ENCODE data around the gene CD320. TPM values are rescaled to one million over a fixed set of nuclear protein-coding genes. Genes with fewer than 3 reads are reported as not detected.
"Not testable (repeated sequence)": the region's sequence is repeated elsewhere in the genome, so short reads cannot be mapped to it uniquely, and the experiment has no call there.

Gene CD320
- total RNA-seq, 1 donor: 40.1 TPM

GRCh38 chr19:8342684-8343482, 34.7 kb upstream of the CD320 start, which contains the start of gene KANK3:
KANK3 (minus strand) TSS chr19:8343262; CDS start chr19:8337828, 5,434 bp downstream.
- H3K4me3 ChIP-seq (ENCODE audit: low read depth, low read length): peak within 1 kb of the TSS; percentile 37
- no peak for TF ChIP-seq CTCF (IDR thresholded peaks at IDR 0.05; ENCODE audit: insufficient read depth, low read length)
- DNase-seq (ENCODE audit: low read depth): peak; percentile 87

GRCh38 chr19:8342316-8342683, 34.1 kb upstream of the CD320 start:
- H3K4me3 ChIP-seq (ENCODE audit: low read depth, low read length): no peak overlapping the region
- no peak for TF ChIP-seq CTCF (IDR thresholded peaks at IDR 0.05; ENCODE audit: insufficient read depth, low read length)

GRCh38 chr19:8341504-8341903, 33.3 kb upstream of the CD320 start:
- DNase-seq (ENCODE audit: low read depth); H3K4me3 ChIP-seq (ENCODE audit: low read depth, low read length): not testable (repeated sequence)

More at GRCh38 chr19:8342316-8342683, 34.1 kb upstream of the CD320 start:
- DNase-seq (ENCODE audit: low read depth): no peak

- no peak for DNase-seq (ENCODE audit: low read depth)
- no peak overlapping the region for H3K4me3 ChIP-seq (ENCODE audit: low read depth, low read length)
- TF ChIP-seq CTCF (IDR thresholded peaks at IDR 0.05; ENCODE audit: insufficient read depth, low read length): no peak
Observed at GRCh38 chr19:8340341-8341096, 32.4 kb upstream of the CD320 start.

DNA sequence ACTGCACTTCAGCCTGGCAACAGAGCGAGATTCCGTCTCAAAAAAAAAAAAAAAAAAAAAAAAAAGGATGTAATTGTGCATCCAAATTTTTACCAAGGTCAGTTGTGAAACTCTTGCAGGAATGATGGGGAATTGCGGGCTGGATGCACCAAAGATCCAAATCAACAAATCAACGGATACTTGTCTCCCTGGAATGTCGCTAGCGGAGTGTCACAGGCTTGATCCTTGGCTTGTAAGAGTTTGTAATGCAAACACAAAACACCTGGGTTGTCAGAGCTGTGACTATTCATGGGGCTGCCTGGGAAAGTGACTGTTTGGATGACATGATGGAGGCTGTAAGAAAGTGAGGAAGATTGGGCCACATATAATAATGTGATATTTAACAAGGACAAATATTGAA, 30.7 kb upstream of the CD320 start:
- no peak overlapping the region for H3K4me3 ChIP-seq (ENCODE audit: low read depth, low read length)
- no peak for DNase-seq (ENCODE audit: low read depth)
- TF ChIP-seq CTCF (IDR thresholded peaks at IDR 0.05; ENCODE audit: insufficient read depth, low read length): no peak

DNA sequence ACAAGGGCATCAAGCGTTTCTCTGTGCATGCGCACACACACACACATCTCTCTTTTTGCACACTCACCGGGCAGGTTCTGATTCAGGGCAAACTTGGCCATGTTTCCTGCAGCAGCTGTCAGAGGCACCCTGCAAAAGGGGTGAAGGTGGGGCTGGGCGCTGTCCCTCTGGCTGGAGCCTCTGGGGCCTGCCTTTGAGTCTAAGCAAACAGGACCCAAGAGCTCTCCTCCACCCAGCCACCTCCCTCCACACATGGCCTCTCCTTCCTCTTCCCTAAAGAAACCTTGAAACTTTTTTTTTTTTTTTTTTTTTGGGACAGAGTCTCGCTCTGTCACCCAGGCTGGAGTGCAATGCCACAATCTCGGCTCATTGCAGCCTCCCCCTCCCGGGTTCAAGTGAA, 29.6 kb upstream of the CD320 start:
- TF ChIP-seq CTCF (IDR thresholded peaks at IDR 0.05; ENCODE audit: insufficient read depth, low read length): no peak
- no peak overlapping the region for H3K4me3 ChIP-seq (ENCODE audit: low read depth, low read length)
- no peak for DNase-seq (ENCODE audit: low read depth)

DNA sequence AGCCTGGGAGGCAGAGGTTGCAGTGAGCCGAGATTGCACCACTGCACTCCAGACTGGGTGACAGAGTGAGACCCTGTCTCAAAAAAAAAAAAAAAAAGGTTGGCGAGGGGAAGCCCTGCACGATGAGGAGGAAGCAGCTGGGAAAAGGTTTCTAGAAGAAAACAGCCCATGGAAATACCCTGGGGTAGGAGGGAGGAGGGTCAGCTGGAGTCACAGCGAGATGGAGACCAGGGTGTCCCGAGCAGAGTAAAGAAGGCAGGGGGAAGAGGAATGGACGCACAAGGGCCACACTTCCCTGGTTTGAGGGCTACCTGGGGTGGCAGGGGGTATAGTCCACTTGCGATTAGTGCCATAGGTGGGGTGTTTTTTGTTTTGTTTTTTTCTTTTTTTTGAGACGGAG, 28.5 kb upstream of the CD320 start:
- TF ChIP-seq CTCF (IDR thresholded peaks at IDR 0.05; ENCODE audit: insufficient read depth, low read length): no peak
- no peak overlapping the region for H3K4me3 ChIP-seq (ENCODE audit: low read depth, low read length)
- DNase-seq (ENCODE audit: low read depth): no peak

Measured in fibroblast of the aortic adventitia (primary cell).